DMS53 (cell line): Measurements from ENCODE around the gene SH2D6.
"Not testable (repeated sequence)": the region's sequence is repeated elsewhere in the genome, so short reads cannot be mapped to it uniquely, and the experiment has no call there.

Source experiments
- DNase-seq: peaks from one replicate; lab custom pipeline; 2025; lab: John Stamatoyannopoulos, UW

SH2D6 gene

GRCh38 chr2:85418132-85419008 is at the start of gene SH2D6:
TSS of gene SH2D6 (plus strand) at chr2:85418714. CDS start at chr2:85429466, 10,752 bp downstream.
- DNase-seq = peak; percentile 96

GRCh38 chr2:85368921-85369320 is 49.6 kb upstream of the SH2D6 start:
- no peak for DNase-seq

- peak; percentile 55 for DNase-seq
These were observed 49.0 kb upstream of the SH2D6 start for GRCh38 chr2:85369500-85369899.

GRCh38 chr2:85371045-85371444 is 47.5 kb upstream of the SH2D6 start:
- no peak for DNase-seq

DNA sequence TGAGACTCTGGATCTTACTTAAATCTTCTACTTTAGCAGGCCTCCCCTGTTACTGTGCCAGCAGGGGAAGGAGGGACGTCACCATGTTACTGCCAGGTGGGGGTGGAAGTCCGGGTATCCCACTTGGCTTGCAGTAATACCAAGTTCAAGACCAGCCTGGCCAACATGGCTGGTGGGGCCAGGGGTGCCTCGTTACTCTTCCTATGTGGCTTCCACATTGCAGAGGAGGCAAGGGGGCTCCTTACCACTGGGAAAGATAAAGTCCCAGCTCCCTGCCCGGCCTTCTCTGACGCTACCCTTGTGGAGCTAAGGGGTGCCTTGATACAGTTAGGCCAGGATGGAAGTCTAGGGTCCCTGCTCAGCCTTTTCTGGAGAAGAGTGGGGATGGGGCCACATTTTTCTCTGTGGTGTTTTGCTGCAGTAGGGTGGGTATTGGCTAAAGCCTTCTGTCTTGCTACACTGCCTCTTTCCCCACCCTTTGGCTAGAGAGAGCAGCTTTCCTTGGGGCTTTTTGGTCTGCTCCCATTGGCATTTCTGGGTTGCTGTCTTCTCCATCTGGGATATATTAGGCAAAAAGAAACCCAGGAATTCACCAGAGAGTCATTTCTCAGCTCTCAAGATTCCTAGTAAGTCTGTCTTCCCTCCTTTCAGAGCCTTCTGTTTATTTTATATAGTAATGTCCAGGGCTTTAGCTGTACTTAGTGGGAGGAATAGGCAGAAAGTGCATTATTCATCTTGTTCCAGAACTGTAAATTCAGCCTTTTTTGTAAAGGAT is 42.0 kb upstream of the SH2D6 start:
- DNase-seq = no peak

- no peak for DNase-seq
These were observed 41.4 kb upstream of the SH2D6 start for GRCh38 chr2:85377083-85377482.

DNA sequence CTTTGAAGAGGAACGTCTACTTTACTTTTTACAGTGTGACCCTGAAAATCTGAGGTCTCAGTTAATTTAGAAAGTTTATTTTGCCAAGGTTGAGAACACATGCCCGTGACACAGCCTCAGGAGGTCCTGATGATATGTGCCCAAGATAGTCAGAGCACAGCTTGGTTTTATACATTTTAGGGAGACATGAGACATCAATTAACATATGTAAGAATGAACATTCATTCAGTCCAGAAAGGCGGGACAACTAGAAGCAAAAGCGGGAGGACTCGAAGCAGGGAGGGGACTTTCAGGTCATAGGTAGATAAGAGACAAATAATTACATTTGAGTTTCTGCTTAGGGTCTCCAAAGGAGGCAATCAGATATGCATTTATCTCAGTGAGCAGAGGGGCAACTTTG is 40.3 kb upstream of the SH2D6 start:
- DNase-seq = no peak

DNA sequence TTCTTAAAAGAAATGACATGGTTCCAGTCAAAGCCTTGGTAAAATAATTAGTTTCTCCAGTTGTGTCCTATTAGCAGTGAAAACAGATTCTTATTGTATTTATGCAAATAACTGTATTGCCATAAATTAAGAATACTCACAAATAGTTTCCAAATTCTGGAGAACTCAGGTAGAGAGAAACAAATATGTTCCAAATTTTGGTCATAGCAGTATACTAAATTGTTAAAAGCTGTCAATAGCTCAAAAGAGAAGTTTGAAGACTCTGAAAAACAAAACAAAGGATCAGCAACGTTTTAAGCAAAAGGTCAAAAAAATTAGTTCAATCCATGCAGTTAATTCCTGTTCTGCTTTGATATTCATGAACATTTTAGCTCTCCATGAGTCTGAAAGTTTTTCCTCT is 38.5 kb upstream of the SH2D6 start:
- no peak for DNase-seq

GRCh38 chr2:85383151-85383550 is 35.4 kb upstream of the SH2D6 start:
- DNase-seq = not testable (repeated sequence)

GRCh38 chr2:85383850-85384249 is 34.7 kb upstream of the SH2D6 start:
- DNase-seq = no peak

DNA sequence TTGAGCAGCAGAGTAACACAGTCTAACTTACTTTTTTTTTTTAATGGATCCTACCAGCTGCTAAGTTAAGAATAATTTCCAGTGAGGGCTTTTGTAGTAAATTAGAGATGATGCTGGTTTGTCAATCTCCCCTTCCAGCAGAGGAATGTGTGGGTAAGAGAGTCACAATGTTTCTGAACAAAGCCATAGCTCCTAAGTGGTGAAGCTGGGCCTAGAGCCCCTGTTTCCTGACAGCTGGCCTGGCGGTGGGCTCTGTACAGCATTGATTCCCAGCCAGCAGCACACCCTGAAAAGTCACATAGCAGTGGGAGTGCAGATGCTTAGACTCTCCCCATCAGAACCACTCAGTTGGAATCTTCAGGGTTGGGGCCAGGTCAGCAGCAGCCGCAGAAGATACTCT is 32.8 kb upstream of the SH2D6 start:
- DNase-seq = no peak

- no peak for DNase-seq
These were observed 30.8 kb upstream of the SH2D6 start for GRCh38 chr2:85387754-85388153.

- DNase-seq = no peak
These were observed 29.5 kb upstream of the SH2D6 start for GRCh38 chr2:85388878-85389538.

DNA sequence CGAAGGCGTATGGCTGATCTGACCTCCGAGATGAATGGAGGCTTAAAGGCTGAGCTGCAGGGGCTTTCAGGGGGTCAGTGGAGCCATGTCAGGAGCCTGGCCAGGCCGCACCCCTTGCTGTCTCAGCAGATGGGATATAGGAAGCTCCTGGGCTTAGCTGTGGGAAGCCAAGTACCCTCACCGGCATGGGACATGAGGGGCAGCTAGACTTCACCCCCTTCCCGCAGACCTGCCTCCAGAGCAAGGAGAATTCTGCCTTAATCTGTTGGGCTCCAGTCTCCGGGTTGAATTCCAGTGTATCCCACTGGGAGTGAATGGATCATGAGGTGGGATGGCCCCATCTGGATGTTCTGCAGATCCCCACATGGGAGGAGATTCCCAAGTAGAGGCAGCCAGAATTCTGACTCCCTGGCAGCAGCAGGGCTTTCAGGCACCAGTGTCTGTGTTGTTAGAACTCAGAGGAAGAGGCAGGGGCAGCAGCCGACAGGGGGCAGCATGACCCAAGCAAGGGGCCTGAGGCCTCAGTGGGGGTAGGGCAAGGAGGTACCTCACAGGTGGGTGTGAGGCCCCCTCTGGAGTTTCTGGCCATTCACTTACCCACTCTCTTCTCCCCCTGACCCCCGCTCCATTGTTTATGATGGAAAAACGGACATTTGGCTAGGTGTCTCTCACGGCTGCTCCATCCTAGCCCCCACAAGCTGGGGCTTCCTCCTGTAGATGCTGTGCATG is 27.4 kb upstream of the SH2D6 start:
- DNase-seq = peak; percentile 68

DNA sequence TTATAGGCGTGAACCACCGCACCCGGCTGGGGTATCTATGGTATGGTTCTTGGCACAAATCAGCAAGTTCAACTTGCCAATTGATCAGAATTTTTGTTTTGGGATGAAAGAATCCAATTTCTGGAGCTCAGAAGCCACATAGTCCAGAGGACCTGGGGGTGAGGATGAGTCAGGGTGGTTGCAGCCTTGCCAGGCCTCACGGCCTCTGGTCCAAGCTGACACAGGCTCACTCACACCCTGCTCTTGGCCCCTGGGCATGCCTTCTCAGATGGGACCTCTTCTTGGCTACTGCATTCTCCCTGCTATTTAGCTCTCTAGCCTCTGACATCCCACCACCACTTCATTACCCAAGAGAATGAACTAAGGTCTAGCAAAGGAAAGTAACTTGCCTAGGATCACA is 24.7 kb upstream of the SH2D6 start:
- no peak for DNase-seq

DNA sequence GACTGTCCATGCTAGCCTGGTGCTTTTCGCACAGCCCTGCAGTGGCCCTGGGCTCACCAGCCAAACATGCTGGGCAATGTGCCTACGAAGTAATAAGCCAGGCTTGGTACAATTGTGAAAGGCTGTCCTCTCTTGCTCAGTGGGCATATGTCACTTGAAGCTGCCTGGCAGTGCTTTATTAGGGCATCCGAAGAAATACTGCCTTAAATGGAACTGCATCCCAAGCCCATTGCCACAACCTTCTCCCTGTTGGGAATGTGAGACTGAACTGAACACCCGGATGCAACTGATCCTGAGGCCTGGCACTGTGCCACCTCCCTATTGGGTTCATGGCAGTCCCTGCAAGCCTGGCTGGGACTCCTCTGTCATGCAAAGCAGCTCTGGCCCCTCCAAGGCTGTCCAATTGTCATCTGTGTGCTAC is 24.2 kb upstream of the SH2D6 start:
- no peak for DNase-seq

GRCh38 chr2:85394976-85395375 is 23.5 kb upstream of the SH2D6 start:
- DNase-seq = no peak

DNA sequence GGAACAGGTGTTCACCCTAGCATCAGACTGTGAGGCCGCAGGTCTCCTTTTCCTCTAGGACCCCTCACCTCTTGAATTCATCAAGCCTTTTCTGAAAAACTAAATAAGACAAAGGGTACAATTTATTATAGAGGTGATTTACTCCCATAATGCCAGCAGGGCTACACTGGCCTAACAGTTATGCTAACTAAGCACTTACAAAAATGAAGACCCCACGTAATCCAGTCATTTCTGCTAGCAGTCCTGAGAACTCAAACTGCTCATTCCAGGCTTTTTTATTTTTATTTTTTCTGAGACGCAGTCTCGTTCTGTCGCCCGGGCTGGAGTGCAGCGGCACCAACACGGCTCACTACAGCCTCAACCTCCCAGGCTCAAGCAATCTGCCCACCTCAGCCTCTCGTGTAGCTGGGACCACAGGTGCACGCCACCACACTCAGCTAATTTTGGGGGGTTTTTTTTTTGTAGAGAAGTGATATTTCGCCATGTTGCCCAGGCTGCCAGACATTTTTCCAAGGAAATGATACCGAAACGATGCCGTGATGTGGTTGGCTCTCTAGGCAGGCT is 22.5 kb upstream of the SH2D6 start:
- DNase-seq = no peak

DNA sequence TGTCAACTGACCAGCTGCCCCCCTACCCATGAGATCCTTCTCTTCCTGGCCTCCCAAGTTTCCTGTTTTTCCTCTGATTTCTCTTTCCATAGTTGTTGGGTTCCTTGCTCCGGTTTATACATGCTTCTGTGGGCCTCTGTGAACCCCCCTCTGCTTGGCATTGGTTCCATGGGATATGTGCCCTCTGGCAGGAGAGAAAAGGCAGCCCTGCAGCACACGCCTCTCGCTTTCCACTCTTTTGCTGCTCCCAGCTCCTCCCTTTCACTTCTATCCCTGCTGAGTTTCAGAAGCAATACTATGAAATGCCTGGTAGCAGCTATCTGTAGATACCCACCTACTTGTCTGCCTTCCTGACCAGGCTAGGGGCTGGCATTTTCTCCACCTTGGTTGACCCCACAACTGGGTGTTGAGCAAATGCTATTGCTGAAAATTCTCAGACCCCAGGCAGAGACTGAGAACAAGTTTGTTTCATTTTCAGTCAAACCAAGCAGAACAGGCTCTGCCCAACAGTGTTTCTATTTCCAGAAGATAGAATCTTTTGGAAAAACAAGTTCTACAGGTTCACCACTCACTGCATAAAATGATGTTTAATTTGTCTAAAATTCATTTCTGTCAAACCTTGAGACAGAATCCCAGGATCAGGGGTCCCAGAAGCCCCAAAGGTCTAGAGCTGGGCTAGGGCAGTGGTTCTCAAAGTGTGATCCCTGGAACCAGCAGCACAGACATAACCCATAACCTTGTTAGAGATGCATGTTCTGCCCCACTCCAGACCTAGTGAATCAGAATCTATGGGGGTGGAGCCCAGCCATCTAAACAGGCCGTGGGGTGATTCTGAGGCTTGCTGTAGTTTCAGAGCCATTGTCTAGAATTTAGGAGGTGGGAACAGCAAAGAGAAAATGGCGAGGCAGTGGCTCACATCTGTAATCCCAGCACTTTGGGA is 21.7 kb upstream of the SH2D6 start:
- DNase-seq = peak; percentile 64

GRCh38 chr2:85397925-85398331 is 20.6 kb upstream of the SH2D6 start:
- no peak for DNase-seq
